ENCODE data around the gene RBBP5.

Gene RBBP5

GRCh38 chr1:205064301-205064700 is 57.5 kb downstream of the RBBP5 start:
- no peaks in the 10 kb centered on the region for H3K27me3 ChIP-seq (ENCODE audit: insufficient read depth, poor library complexity, severe bottlenecking)
- TF ChIP-seq POLR2AphosphoS5 (IDR thresholded peaks at IDR 0.05; ENCODE audit: low read depth) (no peak), GABPA (IDR thresholded peaks at IDR 0.05; ENCODE audit: low read depth) (no peak), REST (IDR thresholded peaks at IDR 0.05; ENCODE audit: insufficient replicate concordance, low read depth) (no peak), CTCF (IDR thresholded peaks at IDR 0.05; ENCODE audit: insufficient read depth, low read length) (no peak), SPI1 (IDR thresholded peaks at IDR 0.05; ENCODE audit: borderline replicate concordance, low read depth) (no peak)
- no peak overlapping the region for H3K4me3 ChIP-seq (replicated peaks; ENCODE audit: insufficient read depth, low read length)
- H3K27ac ChIP-seq (replicated peaks) = no peak overlapping the region
- no peak for DNase-seq (ENCODE audit: low read depth in 1 of 2, low spot score in 1 of 2)

- TF ChIP-seq SPI1 (IDR thresholded peaks at IDR 0.05; ENCODE audit: borderline replicate concordance, low read depth) (no peak), REST (IDR thresholded peaks at IDR 0.05; ENCODE audit: insufficient replicate concordance, low read depth) (no peak), POLR2AphosphoS5 (IDR thresholded peaks at IDR 0.05; ENCODE audit: low read depth) (no peak), GABPA (IDR thresholded peaks at IDR 0.05; ENCODE audit: low read depth) (no peak), CTCF (IDR thresholded peaks at IDR 0.05; ENCODE audit: insufficient read depth, low read length) (no peak)
- DNase-seq (ENCODE audit: low read depth in 1 of 2, low spot score in 1 of 2) = no peak
- H3K4me3 ChIP-seq (replicated peaks; ENCODE audit: insufficient read depth, low read length) = no peak overlapping the region
- H3K27me3 ChIP-seq (ENCODE audit: insufficient read depth, poor library complexity, severe bottlenecking) = no peaks in the 10 kb centered on the region
- no peak overlapping the region for H3K27ac ChIP-seq (replicated peaks)
Measured at GRCh38 chr1:205062895-205063294, 58.9 kb downstream of the RBBP5 start.

- TF ChIP-seq GABPA (IDR thresholded peaks at IDR 0.05; ENCODE audit: low read depth) (no peak), CTCF (IDR thresholded peaks at IDR 0.05; ENCODE audit: insufficient read depth, low read length) (no peak), SPI1 (IDR thresholded peaks at IDR 0.05; ENCODE audit: borderline replicate concordance, low read depth) (no peak), REST (IDR thresholded peaks at IDR 0.05; ENCODE audit: insufficient replicate concordance, low read depth) (no peak), POLR2AphosphoS5 (IDR thresholded peaks at IDR 0.05; ENCODE audit: low read depth) (no peak)
- no peaks in the 10 kb centered on the region for H3K27me3 ChIP-seq (ENCODE audit: insufficient read depth, poor library complexity, severe bottlenecking)
- no peak overlapping the region for H3K4me3 ChIP-seq (replicated peaks; ENCODE audit: insufficient read depth, low read length)
- H3K27ac ChIP-seq (replicated peaks) = no peak overlapping the region
- DNase-seq (ENCODE audit: low read depth in 1 of 2, low spot score in 1 of 2) = no peak
Measured at GRCh38 chr1:205062319-205062718, 59.5 kb downstream of the RBBP5 start.
